Testis (tissue), 3 donors: ENCODE data around the gene MAPRE2. TPM values are rescaled to one million over a fixed set of nuclear protein-coding genes. Genes with fewer than 3 reads are reported as not detected.
"Not testable (repeated sequence)": the region's sequence is repeated elsewhere in the genome, so short reads cannot be mapped to it uniquely, and the experiment has no call there.

Source experiments
- DNase-seq: peaks from one replicate; pipeline ENCODE4 v3.0.0-alpha.2; 2019
- H3K27ac ChIP-seq, 2 donors: fragments of 200-600 bp; sonication (generic); one replicate each; pipeline ENCODE4 v1.5.1; 2019
- H3K27me3 ChIP-seq: fragments of 200-600 bp; sonication (generic); one replicate; pipeline ENCODE4 v1.5.1; 2019
- H3K36me3 ChIP-seq: fragments of 200-600 bp; sonication (generic); one replicate; pipeline ENCODE4 v1.5.1; 2017; ENCODE audit warnings: low read depth; ENCODE audit errors: missing control alignments
- H3K4me1 ChIP-seq: fragments of 200-600 bp; sonication (generic); one replicate; pipeline ENCODE4 v1.5.1; 2019
- H3K4me3 ChIP-seq, 2 donors: fragments of 200-600 bp; sonication (generic); one replicate each; pipeline ENCODE4 v1.5.1; 2017 to 2019
- H3K9me3 ChIP-seq: fragments of 200-600 bp; sonication (generic); one replicate; pipeline ENCODE4 v1.5.1; 2017
- CTCF ChIP-seq, 3 experiments: fragments of 450-650 bp in 2 of 3; fragments of 200-600 bp in 1 of 3; sonication (generic) in 1 of 3; IDR thresholded peaks; one replicate each; pipeline ENCODE4 v1.5.1; 2016 to 2019; ENCODE audit warnings: antibody characterized with exemption in 3 of 3, mild to moderate bottlenecking in 2 of 3, moderate library complexity in 1 of 3
- POLR2A ChIP-seq: fragments of 450-650 bp; IDR thresholded peaks from one replicate; pipeline ENCODE4 v1.6.1; 2017; ENCODE audit warnings: antibody characterized with exemption, mild to moderate bottlenecking, moderate library complexity
- WGBS, 2 donors: methylation state at CpG; one replicate each; pipeline ENCODE4 v1.1.5; 2018; 5-methylcytosine and 5-hydroxymethylcytosine counted together
- intact Hi-C: fragments of 100-400 bp; cut with DNase I; formaldehyde crosslinking; loops from one replicate; pipeline ENCODE4 v1.15.1; 2023; ENCODE audit warnings: low total_unique reads
- polyA plus RNA-seq: library from polyadenylated mRNA; stranded (reverse); fragments of 350-450 nt; fragmentation: Illumina TruSeq; extraction: RNeasy Lipid Tissue Mini Kit (QIAGEN cat#74804); gene quantifications from one replicate; pipeline ENCODE4 v1.2.3, GENCODE V29; 2014; ENCODE audit warnings: low read depth, low replicate concordance; ENCODE audit not compliant: insufficient read depth
- total RNA-seq, 2 donors: library from RNA; depleted of rRNA; stranded (reverse); fragments of >200 nt; gene quantifications; one replicate each; pipeline ENCODE4 v1.2.3, GENCODE V29; 2016

MAPRE2 gene
- total and polyA plus RNA-seq, 3 donors from 2014 or later: 14.8 to 17.2 (median 15.2) TPM

GRCh38 chr18:35104391-35105051, 63.3 kb downstream of the MAPRE2 start:
- intact Hi-C loops: no loop called here
- Histone ChIP-seq H3K9me3 (no peaks in the 10 kb centered on the region), H3K4me1 (peaks cover 4% of the 10 kb centered on the region), H3K27ac (no peak overlapping the region), H3K27me3 (no peaks in the 10 kb centered on the region), H3K4me3 (no peak overlapping the region), H3K36me3 (no peaks in the 10 kb centered on the region)
- DNase-seq: no peak
- TF ChIP-seq CTCF (IDR thresholded peaks at IDR 0.05): no peak
- no peak for TF ChIP-seq POLR2A
- WGBS, 2 donors: 85 to 89% methylated on average over 5 of the region's 5 CpGs

- intact Hi-C loops: no loop called here
- Histone ChIP-seq H3K27ac (no peak overlapping the region), H3K9me3 (no peaks in the 10 kb centered on the region), H3K27me3 (no peaks in the 10 kb centered on the region), H3K36me3 (no peaks in the 10 kb centered on the region), H3K4me1 (peaks cover 4% of the 10 kb centered on the region), H3K4me3 (no peak overlapping the region)
- TF ChIP-seq CTCF (IDR thresholded peaks at IDR 0.05): no peak
- no peak for TF ChIP-seq POLR2A
- DNase-seq: no peak
- WGBS, 2 donors: 65 to 78% methylated on average over 4 of the region's 4 CpGs
Measured at GRCh38 chr18:35106013-35106844, 65.0 kb downstream of the MAPRE2 start.

GRCh38 chr18:35106845-35107148, 65.6 kb downstream of the MAPRE2 start:
- no peak overlapping the region for H3K4me3 ChIP-seq
- peaks cover 4% of the 10 kb centered on the region for H3K4me1 ChIP-seq
- intact Hi-C loops: no loop called here
- 76% methylated on average over 2 of the region's 2 CpGs for WGBS, 2 donors
- H3K36me3 ChIP-seq: no peaks in the 10 kb centered on the region
- H3K9me3 ChIP-seq: no peaks in the 10 kb centered on the region
- no peak for TF ChIP-seq CTCF (IDR thresholded peaks at IDR 0.05)
- no peak for TF ChIP-seq POLR2A
- H3K27me3 ChIP-seq: no peaks in the 10 kb centered on the region
- DNase-seq: no peak
- no peak overlapping the region for H3K27ac ChIP-seq

- H3K36me3 ChIP-seq: no peaks in the 10 kb centered on the region
- TF ChIP-seq CTCF (IDR thresholded peaks at IDR 0.05) (no peak), POLR2A (no peak)
- no peaks in the 10 kb centered on the region for H3K27me3 ChIP-seq
- DNase-seq: no peak
- no peak overlapping the region for H3K27ac ChIP-seq
- no peaks in the 10 kb centered on the region for H3K9me3 ChIP-seq
- peaks cover 4% of the 10 kb centered on the region for H3K4me1 ChIP-seq
- no peak overlapping the region for H3K4me3 ChIP-seq
- intact Hi-C loops: no loop called here
Measured at GRCh38 chr18:35107216-35107615, 66.0 kb downstream of the MAPRE2 start.

- H3K27ac ChIP-seq, H3K27me3 ChIP-seq, intact Hi-C loops, H3K9me3 ChIP-seq, H3K36me3 ChIP-seq, DNase-seq, H3K4me3 ChIP-seq, H3K4me1 ChIP-seq: not testable (repeated sequence)
- WGBS, 2 donors: 94 to 95% methylated on average over 1 of the region's 1 CpG
Measured at GRCh38 chr18:35108088-35108487, 66.9 kb downstream of the MAPRE2 start.
